A549 (cell line): ENCODE data around the gene SENP8. TPM values are rescaled to one million over a fixed set of nuclear protein-coding genes. Genes with fewer than 3 reads are reported as not detected.

Experiments used
- ATAC-seq, 2 experiments: fragments of 200-7000 bp in 1 of 2; fragments of >200 bp in 1 of 2; cut with Nextera tagmentation in 1 of 2; cut with Tn5 transposase in 1 of 2; 3 replicates each; pipeline versions ENCODE4 v1.8.0 to v1.9.1; 2018 to 2020; ENCODE audit warnings: mild to moderate bottlenecking in 1 of 2, moderate library complexity in 1 of 2
- CTCF ChIA-PET: fragments of 300-600 bp; sonication (Branson Sonifier 250); formaldehyde crosslinking; extraction: SDS; loops from one replicate; lab custom pipeline; 2021; ENCODE audit warnings: antibody characterized with exemption, inconsistent platforms; lab: Yijun Ruan, JAX
- POLR2A ChIA-PET: fragments of 350-600 bp; formaldehyde crosslinking; extraction: SDS; loops from one replicate; lab custom pipeline; 2021; ENCODE audit warnings: antibody characterized with exemption, inconsistent platforms; lab: Yijun Ruan, JAX
- DNase-seq, 2 experiments: peaks; one replicate each; pipeline versions ENCODE4 v3.0.0 to v3.0.0-alpha.2; 2011 to 2016; ENCODE audit warnings: low read depth in 1 of 2, low spot score in 1 of 2
- FAIRE-seq: peaks from 2 replicates; lab custom pipeline; 2011; peaks lifted over from hg19 to GRCh38; lab: Jason Lieb, UNC
- H3K27ac ChIP-seq, 2 experiments: fragments of >200 bp; sonication (Bioruptor Twin); formaldehyde crosslinking; 3 replicates each; pipeline ENCODE4 v1.5.1; 2016 to 2017
- H3K4me1 ChIP-seq: fragments of >200 bp; sonication (Bioruptor Twin); formaldehyde crosslinking; 3 replicates; pipeline ENCODE4 v1.6.1; 2016
- H3K4me2 ChIP-seq: fragments of >200 bp; sonication (Bioruptor Twin); formaldehyde crosslinking; 3 replicates; pipeline ENCODE4 v1.6.1; 2016
- H3K4me3 ChIP-seq: fragments of >200 bp; sonication (Bioruptor Twin); formaldehyde crosslinking; 3 replicates; pipeline ENCODE4 v1.5.1; 2016
- H3K9me3 ChIP-seq: fragments of >200 bp; sonication (Bioruptor Twin); formaldehyde crosslinking; 3 replicates; pipeline ENCODE4 v1.6.1; 2016
- CHD2 ChIP-seq: fragments of 150-350 bp; IDR thresholded peaks from 2 replicates; pipeline ENCODE4 v1.6.1; 2014; ENCODE audit warnings: low read length; ENCODE audit not compliant: partially characterized antibody
- CTCF ChIP-seq: fragments of >200 bp; sonication (Bioruptor Twin); formaldehyde crosslinking; IDR thresholded peaks from 3 replicates; pipeline ENCODE4 v1.5.1; 2016
- EHF ChIP-seq: fragments of 250-450 bp; sonication (Bioruptor Pico); IDR thresholded peaks from 2 replicates; pipeline ENCODE4 v1.5.0; 2020; ENCODE audit warnings: mild to moderate bottlenecking
- FOXS1 ChIP-seq: fragments of 250-450 bp; sonication (Bioruptor Pico); IDR thresholded peaks from 2 replicates; pipeline ENCODE4 v1.5.0; 2020; ENCODE audit warnings: mild to moderate bottlenecking, moderate library complexity
- HDAC2 ChIP-seq: fragments of 200-600 bp; sonication (generic); IDR thresholded peaks from 2 replicates; pipeline ENCODE4 v1.6.1; 2016
- HES2 ChIP-seq: fragments of >200 bp; sonication (Bioruptor Twin); formaldehyde crosslinking; IDR thresholded peaks from 2 replicates; pipeline ENCODE4 v1.6.1; 2016
- HEYL ChIP-seq: fragments of 250-450 bp; sonication (Bioruptor Pico); IDR thresholded peaks from 2 replicates; pipeline ENCODE4 v1.8.0; 2021; ENCODE audit warnings: mild to moderate bottlenecking, moderate library complexity
- HMGXB4 ChIP-seq: fragments of 250-450 bp; sonication (Bioruptor Pico); IDR thresholded peaks from 2 replicates; pipeline ENCODE4 v1.5.0; 2021; ENCODE audit warnings: mild to moderate bottlenecking, moderate library complexity, borderline replicate concordance
- HOXB13 ChIP-seq: fragments of 250-450 bp; sonication (Bioruptor Pico); IDR thresholded peaks from 2 replicates; pipeline ENCODE4 v1.5.0; 2020; ENCODE audit warnings: low read depth, mild to moderate bottlenecking, moderate library complexity
- KDM1A ChIP-seq: fragments of 200-600 bp; sonication (generic); IDR thresholded peaks from 2 replicates; pipeline ENCODE4 v1.6.1; 2016; ENCODE audit warnings: low read depth, mild to moderate bottlenecking
- PBX3 ChIP-seq: IDR thresholded peaks from 2 replicates; pipeline ENCODE4 v1.6.1; 2012
- PHF8 ChIP-seq: fragments of 200-600 bp; sonication (generic); IDR thresholded peaks from 2 replicates; pipeline ENCODE4 v1.6.1; 2016; ENCODE audit warnings: low read depth, mild to moderate bottlenecking, antibody characterized with exemption, moderate library complexity, borderline replicate concordance
- RCOR1 ChIP-seq: fragments of 150-350 bp; IDR thresholded peaks from 2 replicates; pipeline ENCODE4 v1.6.1; 2014; ENCODE audit warnings: antibody characterized with exemption, low read length, low read depth
- REST ChIP-seq: fragments of 200-600 bp; sonication (generic); IDR thresholded peaks from 2 replicates; pipeline ENCODE4 v1.6.1; 2016; ENCODE audit warnings: antibody characterized with exemption, mild to moderate bottlenecking, moderate library complexity
- SREBF2 ChIP-seq: fragments of 450-650 bp; IDR thresholded peaks from 2 replicates; pipeline ENCODE4 v1.6.1; 2014; ENCODE audit warnings: mild to moderate bottlenecking, moderate library complexity
- USF2 ChIP-seq: fragments of 450-650 bp; IDR thresholded peaks from 2 replicates; pipeline ENCODE4 v1.6.1; 2014; ENCODE audit warnings: antibody characterized with exemption
- WGBS: methylation state at CpG from one replicate; pipeline ENCODE4 v1.1.6; 2017; ENCODE audit errors: missing lambda C conversion rate; 5-methylcytosine and 5-hydroxymethylcytosine counted together
- polyA plus RNA-seq, 4 experiments: library from polyadenylated mRNA; depleted of rRNA in 3 of 4; stranded (reverse); fragments of >200 nt; fragmentation: RNase III in 1 of 4; extraction: RNeasy Plus Mini Kit Qiagen cat#74134 plus additional on column Dnase treatment in 1 of 4; gene quantifications; 2 replicates in 3 of 4; 3 replicates in 1 of 4; pipeline ENCODE4 v1.2.3, GENCODE V29; 2011 to 2017

The SENP8 gene
- polyA plus RNA-seq, 2 of the 4 experiments (the other 2 are of a cell fraction), result 1.2 to 3.7 TPM

GRCh38 chr15:72146934-72147333 lies 28.7 kb downstream of the SENP8 start:
- FAIRE-seq, result peak; percentile 49
- ATAC-seq, result no peak
- CTCF ChIA-PET, result interaction anchor here (1.0 to 7.6 kb wide), 5 partner anchors 9 to 494 kb away, joined by 3 to 57 read pairs (median 6); no protein-coding TSS in a partner anchor
- POLR2A ChIA-PET, result no interaction called here
- H3K4me2 ChIP-seq, result no peak overlapping the region
- no peaks in the 10 kb centered on the region for H3K9me3 ChIP-seq
- DNase-seq, result no peak
- no peak for TF ChIP-seq RCOR1
- no peak for TF ChIP-seq FOXS1 (CRISPR knock-in tag)
- no peak for TF ChIP-seq EHF (CRISPR knock-in tag)
- TF ChIP-seq CHD2, result no peak
- no peak for TF ChIP-seq USF2
- TF ChIP-seq HDAC2, result no peak
- no peak for TF ChIP-seq HES2
- TF ChIP-seq PHF8, result no peak
- no peak for TF ChIP-seq HOXB13
- no peak for TF ChIP-seq HEYL (CRISPR knock-in tag)
- H3K4me1 ChIP-seq, result peaks cover 4% of the 10 kb centered on the region; the same call in 1 of the 3 replicates
- no peak overlapping the region for H3K27ac ChIP-seq
- H3K4me3 ChIP-seq, result no peak overlapping the region

- Histone ChIP-seq H3K4me3 (no peak overlapping the region), H3K4me2 (no peak overlapping the region), H3K4me1 (no peaks in the 10 kb centered on the region), H3K27ac (no peak overlapping the region), H3K9me3 (no peaks in the 10 kb centered on the region)
- ATAC-seq (no peak), FAIRE-seq (peak; percentile 49), DNase-seq (no peak)
- POLR2A ChIA-PET, result no interaction called here
- TF ChIP-seq SREBF2 (no peak), RCOR1 (no peak), HMGXB4 (CRISPR knock-in tag) (no peak), CTCF (no peak), KDM1A (no peak), REST (no peak), PBX3 (no peak)
- 54% methylated on average over 2 of the region's 2 CpGs for WGBS
- CTCF ChIA-PET, result interaction anchor here (1.0 to 7.6 kb wide), 2 partner anchors 9 to 36 kb away, joined by 3 to 57 read pairs; no protein-coding TSS in a partner anchor
Observed at GRCh38 chr15:72147418-72147817, 29.2 kb downstream of the SENP8 start.
